ENCODE measurements around the gene CDO1.

DNA sequence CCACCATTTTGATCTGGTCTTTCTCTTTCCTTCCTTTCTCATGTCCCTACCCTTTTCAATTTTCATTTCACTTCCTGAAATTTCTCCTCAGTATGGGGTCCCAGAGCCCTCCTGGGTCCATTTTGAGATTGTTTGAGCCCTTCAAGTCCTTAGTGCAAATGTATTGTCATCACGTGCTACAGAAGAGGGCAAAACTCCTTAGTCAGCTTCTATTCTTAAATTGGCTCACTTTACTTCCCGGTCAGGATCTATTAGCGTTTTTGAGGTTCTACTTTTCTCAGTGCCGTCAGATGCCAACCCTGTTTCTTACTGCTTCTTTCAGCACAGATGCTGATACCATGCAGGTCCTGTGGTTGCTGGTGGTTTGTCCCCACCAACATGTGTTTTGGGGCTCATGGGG lies 19.0 kb upstream of the CDO1 start:
- TF ChIP-seq, protein P1, sequence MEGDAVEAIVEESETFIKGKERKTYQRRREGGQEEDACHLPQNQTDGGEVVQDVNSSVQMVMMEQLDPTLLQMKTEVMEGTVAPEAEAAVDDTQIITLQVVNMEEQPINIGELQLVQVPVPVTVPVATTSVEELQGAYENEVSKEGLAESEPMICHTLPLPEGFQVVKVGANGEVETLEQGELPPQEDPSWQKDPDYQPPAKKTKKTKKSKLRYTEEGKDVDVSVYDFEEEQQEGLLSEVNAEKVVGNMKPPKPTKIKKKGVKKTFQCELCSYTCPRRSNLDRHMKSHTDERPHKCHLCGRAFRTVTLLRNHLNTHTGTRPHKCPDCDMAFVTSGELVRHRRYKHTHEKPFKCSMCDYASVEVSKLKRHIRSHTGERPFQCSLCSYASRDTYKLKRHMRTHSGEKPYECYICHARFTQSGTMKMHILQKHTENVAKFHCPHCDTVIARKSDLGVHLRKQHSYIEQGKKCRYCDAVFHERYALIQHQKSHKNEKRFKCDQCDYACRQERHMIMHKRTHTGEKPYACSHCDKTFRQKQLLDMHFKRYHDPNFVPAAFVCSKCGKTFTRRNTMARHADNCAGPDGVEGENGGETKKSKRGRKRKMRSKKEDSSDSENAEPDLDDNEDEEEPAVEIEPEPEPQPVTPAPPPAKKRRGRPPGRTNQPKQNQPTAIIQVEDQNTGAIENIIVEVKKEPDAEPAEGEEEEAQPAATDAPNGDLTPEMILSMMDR (IDR thresholded peaks at IDR 0.05) = no peak
- TF ChIP-seq POLR2A (IDR thresholded peaks at IDR 0.05) = no peak

Data from testis (tissue), 2 donors.